ENCODE data around the gene AIF1L.

Gene AIF1L

GRCh38 chr9:131078427-131079366 lies 17.6 kb upstream of the AIF1L start:
- DNase-seq = no peak

GRCh38 chr9:131080589-131080988 lies 15.7 kb upstream of the AIF1L start:
- no peak for DNase-seq

- no peak for DNase-seq
Measured at GRCh38 chr9:131081868-131082267, 14.5 kb upstream of the AIF1L start.

- DNase-seq = no peak
Measured at GRCh38 chr9:131082774-131083512, 13.4 kb upstream of the AIF1L start.

GRCh38 chr9:131084661-131085369 lies 11.5 kb upstream of the AIF1L start:
- DNase-seq = no peak

- DNase-seq = no peak
Measured at GRCh38 chr9:131085370-131086122, 10.8 kb upstream of the AIF1L start.

- DNase-seq = no peak
Measured at GRCh38 chr9:131087354-131087893, 8.9 kb upstream of the AIF1L start.

- DNase-seq = no peak
Measured at GRCh38 chr9:131090025-131090787, 6.1 kb upstream of the AIF1L start.

- DNase-seq = no peak
Measured at GRCh38 chr9:131091352-131091992, 4.9 kb upstream of the AIF1L start.

- no peak for DNase-seq
Measured at GRCh38 chr9:131092030-131092429, 4.3 kb upstream of the AIF1L start.

GRCh38 chr9:131092548-131093440 lies 3.5 kb upstream of the AIF1L start:
- DNase-seq = no peak

GRCh38 chr9:131094015-131094414 lies 2.3 kb upstream of the AIF1L start:
- DNase-seq = no peak

- no peak for DNase-seq
Measured at GRCh38 chr9:131094622-131095021, 1.7 kb upstream of the AIF1L start.

- no peak for DNase-seq
Measured at GRCh38 chr9:131095666-131096268, 564 bp upstream of the AIF1L start.

GRCh38 chr9:131097126-131097947 lies 1.0 kb downstream of the AIF1L start:
- no peak for DNase-seq

- no peak for DNase-seq
Measured at GRCh38 chr9:131097948-131098278, 1.6 kb downstream of the AIF1L start.

- DNase-seq = no peak
Measured at GRCh38 chr9:131098391-131099101, 2.2 kb downstream of the AIF1L start.

GRCh38 chr9:131099102-131099606 lies 2.8 kb downstream of the AIF1L start:
- DNase-seq = no peak

Measured in activated CD4-positive, alpha-beta T cell treated with anti-CD3 and anti-CD28 coated beads for 48 hours (primary cell).